Tibial artery (tissue), 4 donors: ENCODE data around the gene DDX5.

Experiments used
- DNase-seq, 2 donors: peaks; one replicate each; pipeline ENCODE4 v3.0.0-alpha.2; 2019
- H3K27ac ChIP-seq, 2 donors: fragments of 200-600 bp; sonication (generic) in 1 of 2; 1 replicate in 1 of 2; 2 replicates in 1 of 2; pipeline ENCODE4 v1.5.1; 2018 to 2019; ENCODE audit warnings: mild to moderate bottlenecking in 1 of 2
- H3K27me3 ChIP-seq, 2 donors: fragments of 200-600 bp; sonication (generic) in 1 of 2; one replicate each; pipeline versions ENCODE4 v1.5.1 to v1.6.0; 2016 to 2019
- H3K36me3 ChIP-seq, 3 donors: fragments of 200-600 bp; sonication (generic) in 2 of 3; one replicate each; pipeline ENCODE4 v1.5.1; 2016 to 2019; ENCODE audit warnings: mild to moderate bottlenecking in 2 of 3
- H3K4me1 ChIP-seq, 4 donors: fragments of 200-600 bp; sonication (generic) in 2 of 4; 1 replicate in 3 of 4; 2 replicates in 1 of 4; pipeline ENCODE4 v1.5.1; 2016 to 2019
- H3K4me3 ChIP-seq, 2 donors: fragments of 200-600 bp; sonication (generic) in 1 of 2; 1 replicate in 1 of 2; 2 replicates in 1 of 2; pipeline ENCODE4 v1.5.1; 2018 to 2019; ENCODE audit warnings: mild to moderate bottlenecking in 2 of 2
- H3K9me3 ChIP-seq, 3 donors: fragments of 200-600 bp; sonication (generic) in 1 of 3; one replicate each; pipeline ENCODE4 v1.5.1; 2016 to 2019
- CTCF ChIP-seq, 2 experiments: fragments of 200-600 bp in 1 of 2; fragments of 450-650 bp in 1 of 2; IDR thresholded peaks; one replicate each; pipeline ENCODE4 v1.5.1; 2017 to 2019; ENCODE audit warnings: antibody characterized with exemption in 2 of 2, mild to moderate bottlenecking in 1 of 2, moderate library complexity in 1 of 2
- intact Hi-C: fragments of 100-400 bp; cut with DNase I; formaldehyde crosslinking; loops from one replicate; pipeline ENCODE4 v1.15.0; 2023; ENCODE audit warnings: low total_unique reads

Gene DDX5

DNA sequence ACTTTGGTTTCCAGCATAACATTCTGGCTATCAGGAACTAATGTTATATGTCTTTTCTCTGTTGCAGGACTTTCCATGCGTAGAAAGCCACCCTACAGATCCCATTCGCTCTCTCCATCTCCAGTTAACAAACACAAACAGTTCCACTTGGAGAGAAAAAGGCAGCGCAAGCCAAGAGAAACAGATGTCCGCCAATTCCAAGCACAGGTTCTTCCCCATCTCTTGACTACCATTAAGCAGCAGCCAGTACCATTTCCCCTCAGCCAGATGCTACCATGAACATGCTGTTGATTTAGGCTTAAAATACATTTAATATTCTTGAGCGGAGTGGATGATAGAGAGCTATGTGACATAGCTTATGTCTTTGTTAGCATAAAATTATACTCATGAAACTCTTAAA, 23.1 kb upstream of the DDX5 start:
- H3K9me3 ChIP-seq, result no peaks in the 10 kb centered on the region
- no peak overlapping the region for H3K27ac ChIP-seq
- peaks cover 0 to 4% (median 0%) of the 10 kb centered on the region in 4 donors for H3K4me1 ChIP-seq
- intact Hi-C loops, result no loop called here
- H3K4me3 ChIP-seq, result no peak overlapping the region
- no peak for TF ChIP-seq CTCF (IDR thresholded peaks at IDR 0.05)
- DNase-seq, result no peak
- H3K27me3 ChIP-seq, result no peaks in the 10 kb centered on the region
- peaks cover 98% of the 10 kb centered on the region in 3 donors for H3K36me3 ChIP-seq

GRCh38 chr17:64527914-64528313, 21.8 kb upstream of the DDX5 start:
- no peak overlapping the region for H3K4me3 ChIP-seq
- intact Hi-C loops, result no loop called here
- no peak for DNase-seq
- TF ChIP-seq CTCF (IDR thresholded peaks at IDR 0.05), result no peak
- no peak overlapping the region for H3K27ac ChIP-seq
- H3K36me3 ChIP-seq, result peaks cover 98% of the 10 kb centered on the region in 3 donors
- no peaks in the 10 kb centered on the region for H3K9me3 ChIP-seq
- H3K27me3 ChIP-seq, result no peaks in the 10 kb centered on the region
- peaks cover 0 to 4% (median 0%) of the 10 kb centered on the region in 4 donors for H3K4me1 ChIP-seq

GRCh38 chr17:64520359-64520758, 14.3 kb upstream of the DDX5 start:
- no peak overlapping the region for H3K4me3 ChIP-seq
- no peaks in the 10 kb centered on the region for H3K4me1 ChIP-seq
- H3K27ac ChIP-seq, result no peak overlapping the region
- no peaks in the 10 kb centered on the region for H3K27me3 ChIP-seq
- intact Hi-C loops, result no loop called here
- no peak for DNase-seq
- no peak for TF ChIP-seq CTCF (IDR thresholded peaks at IDR 0.05)
- peaks cover 86 to 98% (median 95%) of the 10 kb centered on the region in 3 donors for H3K36me3 ChIP-seq
- H3K9me3 ChIP-seq, result no peaks in the 10 kb centered on the region

GRCh38 chr17:64519601-64520000, 13.5 kb upstream of the DDX5 start:
- no peak for DNase-seq
- H3K27ac ChIP-seq, result no peak overlapping the region
- intact Hi-C loops, result no loop called here
- H3K9me3 ChIP-seq, result no peaks in the 10 kb centered on the region
- no peaks in the 10 kb centered on the region for H3K27me3 ChIP-seq
- H3K4me3 ChIP-seq, result no peak overlapping the region
- H3K4me1 ChIP-seq, result no peaks in the 10 kb centered on the region
- TF ChIP-seq CTCF (IDR thresholded peaks at IDR 0.05), result no peak
- H3K36me3 ChIP-seq, result peaks cover 86 to 97% (median 93%) of the 10 kb centered on the region in 3 donors

- Histone ChIP-seq H3K27ac (no peak overlapping the region), H3K4me3 (no peak overlapping the region), H3K27me3 (no peaks in the 10 kb centered on the region), H3K4me1 (no peaks in the 10 kb centered on the region), H3K36me3 (peaks cover 80 to 95% (median 84%) of the 10 kb centered on the region in 3 donors), H3K9me3 (no peaks in the 10 kb centered on the region)
- intact Hi-C loops, result no loop called here
- TF ChIP-seq CTCF (IDR thresholded peaks at IDR 0.05), result no peak
- no peak for DNase-seq
These were observed 9.7 kb upstream of the DDX5 start for GRCh38 chr17:64515829-64516228.

GRCh38 chr17:64515419-64515818, 9.3 kb upstream of the DDX5 start:
- H3K9me3 ChIP-seq, result no peaks in the 10 kb centered on the region
- peaks cover 80 to 95% (median 84%) of the 10 kb centered on the region in 3 donors for H3K36me3 ChIP-seq
- TF ChIP-seq CTCF (IDR thresholded peaks at IDR 0.05), result no peak
- intact Hi-C loops, result no loop called here
- H3K27ac ChIP-seq, result no peak overlapping the region
- no peaks in the 10 kb centered on the region for H3K27me3 ChIP-seq
- no peak overlapping the region for H3K4me3 ChIP-seq
- no peak for DNase-seq
- no peaks in the 10 kb centered on the region for H3K4me1 ChIP-seq
